PC-9 (cell line): ENCODE measurements around the gene HDAC8. TPM values are rescaled to one million over a fixed set of nuclear protein-coding genes. Genes with fewer than 3 reads are reported as not detected.

Experiments used
- BruUV-seq: library from RNA; stranded (reverse); fragments of 400-500 nt; replicated peaks from 2 replicates; lab custom pipeline; 2021; lab: Mats Ljungman, UMichigan
- CTCF ChIA-PET: fragments of 300-600 bp; sonication (Branson Sonifier 250); formaldehyde crosslinking; loops from one replicate; lab custom pipeline; 2022; ENCODE audit warnings: antibody characterized with exemption; lab: Charles Lee
- POLR2A ChIA-PET: fragments of 300-600 bp; sonication (Branson Sonifier 250); formaldehyde crosslinking; loops from one replicate; lab custom pipeline; 2022; ENCODE audit warnings: antibody characterized with exemption; ENCODE audit not compliant: unreplicated experiment; lab: Charles Lee
- DNase-seq, 2 experiments: peaks; one replicate each; pipeline versions ENCODE4 v3.0.0 to v3.0.0-alpha.2; 2015 to 2022; ENCODE audit warnings: mixed read lengths in 1 of 2
- H2AFZ ChIP-seq: fragments of 200-600 bp; sonication (generic); 2 replicates; pipeline ENCODE4 v1.8.1; 2017; ENCODE audit warnings: antibody characterized with exemption
- H3F3A ChIP-seq: fragments of 200-600 bp; sonication (generic); 2 replicates; pipeline ENCODE4 v1.8.1; 2017; ENCODE audit warnings: antibody characterized with exemption, mild to moderate bottlenecking, low read depth; ENCODE audit not compliant: insufficient read depth
- H3K27ac ChIP-seq: fragments of 200-600 bp; sonication (generic); 2 replicates; pipeline ENCODE4 v1.6.1; 2016; ENCODE audit warnings: mixed run types
- H3K27me3 ChIP-seq: fragments of 200-600 bp; sonication (generic); 2 replicates; pipeline ENCODE4 v1.6.1; 2016; ENCODE audit warnings: low read depth, mixed run types; ENCODE audit not compliant: insufficient read depth
- H3K36me3 ChIP-seq: fragments of 200-600 bp; sonication (generic); 2 replicates; pipeline ENCODE4 v1.6.1; 2016; ENCODE audit warnings: low read depth, mixed run types
- H3K4me1 ChIP-seq: fragments of 200-600 bp; sonication (generic); replicated peaks from 2 replicates; pipeline ENCODE4 v1.6.1; 2016; ENCODE audit warnings: mixed run types; ENCODE audit not compliant: insufficient read depth
- H3K4me2 ChIP-seq: fragments of 200-600 bp; sonication (generic); 2 replicates; pipeline ENCODE4 v1.6.1; 2017; ENCODE audit warnings: mixed run types
- H3K4me3 ChIP-seq: fragments of 200-600 bp; sonication (generic); 2 replicates; pipeline ENCODE4 v1.6.1; 2016; ENCODE audit warnings: mixed run types
- H3K79me2 ChIP-seq: fragments of 200-600 bp; sonication (generic); 2 replicates; pipeline ENCODE4 v1.6.1; 2017; ENCODE audit warnings: low read depth, mixed run types
- H3K9me2 ChIP-seq: fragments of 200-600 bp; sonication (generic); 2 replicates; pipeline ENCODE4 v1.8.1; 2017; ENCODE audit warnings: mild to moderate bottlenecking; ENCODE audit not compliant: insufficient read depth
- H3K9me3 ChIP-seq: fragments of 200-600 bp; sonication (generic); 2 replicates; pipeline ENCODE4 v1.8.1; 2016; ENCODE audit warnings: low read depth; ENCODE audit not compliant: insufficient read depth
- H4K20me1 ChIP-seq: fragments of 200-600 bp; sonication (generic); 2 replicates; pipeline ENCODE4 v1.8.1; 2017; ENCODE audit not compliant: insufficient read depth
- CTCF ChIP-seq: fragments of 200-600 bp; sonication (generic); conservative IDR thresholded peaks from 2 replicates; pipeline ENCODE4 v1.6.1; 2017; ENCODE audit warnings: mixed run types, antibody characterized with exemption, mild to moderate bottlenecking, moderate library complexity
- EZH2 ChIP-seq: fragments of 200-600 bp; sonication (generic); IDR thresholded peaks from 2 replicates; pipeline ENCODE4 v1.8.0; 2017; ENCODE audit warnings: antibody characterized with exemption, low read depth
- intact Hi-C: fragments of 100-400 bp; cut with micrococcal nuclease; formaldehyde crosslinking; loops from one replicate; pipeline ENCODE4 v1.10.0; 2022; ENCODE audit not compliant: unreplicated experiment
- total RNA-seq: library from RNA; stranded (reverse); gene quantifications from 2 replicates; pipeline ENCODE4 v1.2.3, GENCODE V29; 2021

Gene HDAC8
- total RNA-seq, 1 experiment from 2014 or later: 61.3 TPM

DNA sequence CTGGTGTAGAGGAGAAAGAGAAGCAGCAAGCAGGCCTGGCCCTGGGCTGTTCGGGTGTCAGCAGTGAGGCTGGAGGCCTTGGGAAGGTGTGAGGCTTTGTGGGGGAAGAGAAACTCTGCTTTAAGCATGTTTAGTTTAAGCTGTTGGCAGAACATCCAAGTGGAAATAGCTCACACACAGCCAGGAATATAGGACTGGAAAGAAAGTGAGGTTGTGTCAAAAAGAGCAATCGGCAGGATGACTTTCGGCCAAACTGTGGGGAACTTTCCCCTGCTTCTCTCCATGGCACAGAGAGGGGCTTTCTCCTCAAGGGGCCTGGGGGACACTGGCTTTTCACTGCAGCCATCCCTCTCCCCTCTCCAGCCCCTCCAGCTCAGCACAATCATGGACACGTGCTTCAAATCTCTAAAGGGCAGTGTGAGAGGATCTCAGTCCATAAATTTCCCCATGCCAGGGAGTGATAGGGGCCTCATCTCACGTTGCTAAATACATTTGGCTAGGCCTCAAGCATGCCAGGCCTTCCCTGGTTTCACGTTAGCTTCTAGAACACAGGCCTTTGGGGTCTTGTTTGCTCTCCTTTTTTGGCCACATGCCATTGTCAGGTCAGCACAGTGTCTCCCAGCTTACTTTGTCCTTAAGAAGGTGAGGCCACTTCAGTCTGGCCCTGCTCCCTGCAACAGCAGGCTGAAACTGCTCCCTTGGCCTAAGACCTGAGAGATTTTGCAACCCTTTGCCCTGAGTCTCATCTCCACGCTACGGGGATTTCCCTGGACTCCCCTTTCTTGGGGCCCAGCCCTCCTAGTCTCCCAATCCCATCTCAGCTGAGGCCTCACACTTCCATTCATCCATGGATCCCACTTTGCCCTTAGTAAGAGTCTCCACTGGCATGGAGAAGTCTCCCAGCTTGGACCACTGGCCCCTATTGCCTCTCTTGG, 258.7 kb downstream of the HDAC8 start:
- ChIA-PET CTCF (no interaction called here), POLR2A (no interaction called here)
- BruUV-seq: no TSS peak

DNA sequence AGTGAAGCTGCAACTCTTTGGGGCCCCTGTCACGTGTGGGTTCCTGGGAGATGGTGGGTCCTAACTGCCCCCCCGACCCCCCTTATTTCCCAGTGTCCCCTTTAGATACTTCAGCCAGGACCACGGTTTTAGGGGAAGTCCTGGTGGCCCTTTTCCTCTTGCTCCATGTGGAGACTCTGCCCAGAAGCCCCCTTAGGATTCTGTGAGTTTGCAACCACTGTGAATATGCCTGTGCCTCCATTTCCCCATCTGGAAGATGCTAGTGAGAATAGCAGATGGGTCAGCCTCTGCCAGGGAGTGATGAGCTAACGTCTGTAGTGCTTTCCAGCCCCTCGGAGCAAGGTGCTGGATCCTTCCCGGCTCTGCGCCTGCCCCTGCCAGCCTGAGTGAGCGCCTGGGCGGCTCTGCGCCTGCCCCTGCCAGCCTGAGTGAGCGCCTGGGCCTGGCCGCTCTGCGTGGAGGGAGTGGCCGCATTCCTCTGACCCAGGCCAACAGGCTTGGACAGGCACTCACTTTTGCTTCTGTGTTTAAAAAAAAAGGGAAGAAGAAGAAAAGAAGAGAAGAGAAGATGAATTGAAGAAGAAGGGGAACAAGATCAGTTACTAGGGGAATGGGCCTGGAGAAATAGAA, 260.2 kb downstream of the HDAC8 start:
- H3F3A ChIP-seq: no peaks in the 10 kb centered on the region
- peaks cover 12% of the 10 kb centered on the region; the same call in 1 of the 2 replicates for H3K27me3 ChIP-seq
- ChIA-PET POLR2A (no interaction called here), CTCF (no interaction called here)
- no peaks in the 10 kb centered on the region for H3K79me2 ChIP-seq
- no peaks in the 10 kb centered on the region for H3K36me3 ChIP-seq
- no peaks in the 10 kb centered on the region for H3K9me3 ChIP-seq
- H3K4me1 ChIP-seq: no peaks in the 10 kb centered on the region
- no peak for DNase-seq
- H4K20me1 ChIP-seq: no peaks in the 10 kb centered on the region
- intact Hi-C loops: no loop called here
- TF ChIP-seq CTCF (no peak), EZH2 (no peak)
- no TSS peak for BruUV-seq
- no peak overlapping the region for H3K4me2 ChIP-seq
- H2AFZ ChIP-seq: no peak overlapping the region
- no peak overlapping the region for H3K27ac ChIP-seq
- H3K4me3 ChIP-seq: no peak overlapping the region
- H3K9me2 ChIP-seq: no peaks in the 10 kb centered on the region

More for the DNA sequence above, 258.7 kb downstream of the HDAC8 start:
- no peaks in the 10 kb centered on the region for H3K27me3 ChIP-seq
- no peaks in the 10 kb centered on the region for H3F3A ChIP-seq
- H3K27ac ChIP-seq: no peak overlapping the region
- no peaks in the 10 kb centered on the region for H4K20me1 ChIP-seq
- no peaks in the 10 kb centered on the region for H3K9me3 ChIP-seq
- H2AFZ ChIP-seq: no peak overlapping the region
- H3K4me1 ChIP-seq: no peaks in the 10 kb centered on the region
- TF ChIP-seq CTCF: no peak
- no peak for TF ChIP-seq EZH2
- H3K4me3 ChIP-seq: no peak overlapping the region
- H3K4me2 ChIP-seq: no peak overlapping the region
- H3K79me2 ChIP-seq: no peaks in the 10 kb centered on the region
- no peak for DNase-seq
- no peaks in the 10 kb centered on the region for H3K9me2 ChIP-seq
- intact Hi-C loops: no loop called here
- H3K36me3 ChIP-seq: no peaks in the 10 kb centered on the region

GRCh38 chrX:72309297-72310071, 263.2 kb downstream of the HDAC8 start:
- Histone ChIP-seq H4K20me1 (no peaks in the 10 kb centered on the region), H3K9me3 (no peaks in the 10 kb centered on the region), H3K36me3 (no peaks in the 10 kb centered on the region), H3K4me3 (peak overlapping the region; percentile 31; the same call in 1 of the 2 replicates), H3F3A (no peaks in the 10 kb centered on the region), H3K4me2 (peak overlapping the region; percentile 79), H3K4me1 (no peaks in the 10 kb centered on the region), H3K9me2 (no peaks in the 10 kb centered on the region), H3K79me2 (no peaks in the 10 kb centered on the region), H3K27ac (no peak overlapping the region), H3K27me3 (peaks cover 30% of the 10 kb centered on the region; the same call in 1 of the 2 replicates), H2AFZ (no peak overlapping the region)
- BruUV-seq: no TSS peak
- intact Hi-C loops: no loop called here
- no peak for DNase-seq
- TF ChIP-seq CTCF (no peak), EZH2 (no peak)
- CTCF ChIA-PET: no interaction called here
- POLR2A ChIA-PET: no interaction called here
